Measurements from ENCODE around the gene PLCXD3.

GRCh38 chr5:41268894-41269293 lies 241.5 kb downstream of the PLCXD3 start:
- TF ChIP-seq CTCF (IDR thresholded peaks at IDR 0.05) (no peak), GATA2 (CRISPR knock-in tag; IDR thresholded peaks at IDR 0.05) (no peak), ZBTB33 (IDR thresholded peaks at IDR 0.05; ENCODE audit: borderline replicate concordance, low read depth) (no peak), EP300 (IDR thresholded peaks at IDR 0.05; ENCODE audit: borderline replicate concordance in 1 of 2, low read depth in 1 of 2, low read length in 1 of 2) (no peak), RAD21 (IDR thresholded peaks at IDR 0.05; ENCODE audit: low read length) (no peak), SIN3A (IDR thresholded peaks at IDR 0.05; ENCODE audit: borderline replicate concordance, low read depth, low read length) (no peak), POLR2AphosphoS5 (IDR thresholded peaks at IDR 0.05; ENCODE audit: low read depth, low read length) (no peak), ELF1 (IDR thresholded peaks at IDR 0.05) (no peak), YY1 (IDR thresholded peaks at IDR 0.05; ENCODE audit: low read depth) (no peak)

Measured in SK-N-SH (cell line).